Loucy (cell line): ENCODE data around the gene OR8J1.

Source experiments
- H2AFZ ChIP-seq: fragments of 200-600 bp; sonication (generic); 2 replicates; pipeline ENCODE4 v1.6.0; 2016; ENCODE audit warnings: antibody characterized with exemption, mild to moderate bottlenecking, low read length, moderate library complexity
- H3F3A ChIP-seq: fragments of 200-600 bp; 2 replicates; pipeline ENCODE4 v1.6.0; 2016; ENCODE audit warnings: antibody characterized with exemption, low read depth, mild to moderate bottlenecking
- H3K27me3 ChIP-seq: fragments of 200-600 bp; sonication (generic); 2 replicates; pipeline ENCODE4 v1.6.1; 2014; ENCODE audit warnings: low read length, mild to moderate bottlenecking; ENCODE audit not compliant: insufficient read depth, poor library complexity, severe bottlenecking
- H3K36me3 ChIP-seq: fragments of 200-600 bp; sonication (generic); 2 replicates; pipeline ENCODE4 v1.6.1; 2016; ENCODE audit warnings: low read length; ENCODE audit not compliant: insufficient read depth
- H3K4me1 ChIP-seq: fragments of 200-600 bp; sonication (generic); 2 replicates; pipeline ENCODE4 v1.5.1; 2014; ENCODE audit warnings: low read length, mild to moderate bottlenecking; ENCODE audit not compliant: insufficient read depth, poor library complexity, severe bottlenecking
- H3K4me2 ChIP-seq: fragments of 200-600 bp; sonication (generic); 2 replicates; pipeline ENCODE4 v1.6.0; 2014; ENCODE audit warnings: antibody characterized with exemption, low read length, low read depth, mild to moderate bottlenecking; ENCODE audit not compliant: poor library complexity, severe bottlenecking
- H3K4me3 ChIP-seq: fragments of 200-600 bp; sonication (generic); 2 replicates; pipeline ENCODE4 v1.5.1; 2014; ENCODE audit warnings: low read length, mild to moderate bottlenecking, mixed read lengths; ENCODE audit not compliant: poor library complexity, severe bottlenecking
- H3K79me2 ChIP-seq: fragments of 200-600 bp; sonication (generic); 2 replicates; pipeline ENCODE4 v1.6.1; 2014; ENCODE audit warnings: low read length; ENCODE audit not compliant: insufficient read depth
- H3K9ac ChIP-seq: fragments of 200-600 bp; sonication (generic); 2 replicates; pipeline ENCODE4 v1.6.0; 2014; ENCODE audit warnings: mild to moderate bottlenecking, low read depth, low read length, moderate library complexity; ENCODE audit not compliant: poor library complexity, severe bottlenecking
- H3K9me2 ChIP-seq: fragments of 200-600 bp; sonication (generic); replicated peaks from 2 replicates; pipeline ENCODE4 v1.6.1; 2016; ENCODE audit warnings: low read depth, low read length, mixed read lengths
- H3K9me3 ChIP-seq: fragments of 200-600 bp; sonication (generic); 2 replicates; pipeline ENCODE4 v1.6.1; 2014; ENCODE audit warnings: mild to moderate bottlenecking, antibody characterized with exemption, low read length, low read depth; ENCODE audit not compliant: insufficient read depth
- H4K20me1 ChIP-seq: fragments of 200-600 bp; sonication (generic); 2 replicates; pipeline ENCODE4 v1.6.0; 2014; ENCODE audit warnings: antibody characterized with exemption, low read length, mild to moderate bottlenecking; ENCODE audit not compliant: insufficient read depth, poor library complexity, severe bottlenecking
- CTCF ChIP-seq: fragments of 200-600 bp; sonication (generic); conservative IDR thresholded peaks from 2 replicates; pipeline ENCODE4 v1.5.1; 2014; ENCODE audit warnings: mild to moderate bottlenecking, antibody characterized with exemption, low read length
- EZH2phosphoT487 ChIP-seq: fragments of 200-600 bp; IDR thresholded peaks from 2 replicates; pipeline ENCODE4 v1.6.1; 2018; ENCODE audit warnings: antibody characterized with exemption, mild to moderate bottlenecking, moderate library complexity, borderline replicate concordance

OR8J1 gene

DNA sequence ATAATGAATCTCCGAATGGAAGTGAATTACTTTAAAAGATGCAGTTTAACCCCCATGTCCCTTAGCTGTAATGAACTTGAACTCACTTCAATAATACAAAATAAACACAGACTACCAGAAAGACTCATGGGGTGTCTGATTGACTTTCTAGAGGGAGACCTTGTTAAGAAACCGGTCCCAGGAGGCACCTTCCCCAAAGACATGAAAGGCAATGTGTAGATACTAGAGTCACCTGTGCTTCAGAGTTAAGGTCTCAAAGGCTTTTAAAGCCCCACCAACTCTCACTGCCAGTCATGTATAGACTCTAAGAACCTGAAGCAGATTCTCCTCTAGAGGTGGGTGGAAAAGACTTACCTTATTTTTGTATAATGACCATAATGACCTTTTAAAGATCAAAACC lies at the start of gene OR8J1:
Gene OR8J1, plus strand, starts transcription at position 301 of the 400 bp plus-strand sequence. CDS start 5,956 bp downstream, outside the sequence.
- H3K36me3 ChIP-seq: no peaks in the 10 kb centered on the region
- H3K4me1 ChIP-seq: no peaks in the 10 kb centered on the region
- no peak within 1 kb of the TSS for H3K4me3 ChIP-seq
- H3K4me2 ChIP-seq: no peak within 1 kb of the TSS
- H3K79me2 ChIP-seq: no peaks in the 10 kb centered on the region
- no peak for TF ChIP-seq CTCF
- TF ChIP-seq EZH2phosphoT487: no peak
- no peaks in the 10 kb centered on the region for H3K27me3 ChIP-seq
- H3K9me2 ChIP-seq: no peaks in the 10 kb centered on the region
- no peak within 1 kb of the TSS for H2AFZ ChIP-seq
- H4K20me1 ChIP-seq: no peaks in the 10 kb centered on the region
- H3K9ac ChIP-seq: no peak within 1 kb of the TSS
- H3K9me3 ChIP-seq: no peaks in the 10 kb centered on the region
- H3F3A ChIP-seq: no peaks in the 10 kb centered on the region

DNA sequence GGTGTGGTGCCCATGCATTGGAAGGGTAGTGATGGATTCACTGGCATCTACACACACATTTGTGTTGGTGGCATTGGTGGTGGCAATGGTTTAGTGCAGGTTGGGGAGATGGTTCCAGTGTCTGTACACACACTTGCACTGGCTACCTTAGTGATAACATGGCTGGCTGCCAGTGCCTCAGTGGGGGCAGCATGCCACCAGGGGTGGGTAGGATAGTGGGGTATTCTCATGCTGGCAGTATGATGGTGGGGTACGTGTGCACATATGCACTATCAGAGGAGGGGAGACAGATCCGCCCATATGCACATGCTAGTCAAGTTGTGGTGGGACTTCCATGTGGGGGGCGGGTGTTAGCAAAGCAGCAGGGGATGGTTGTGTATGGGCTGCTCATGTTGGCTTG lies 46.3 kb upstream of the OR8J1 start:
- no peak overlapping the region for H3K4me3 ChIP-seq
- H3K36me3 ChIP-seq: no peaks in the 10 kb centered on the region
- no peaks in the 10 kb centered on the region for H3F3A ChIP-seq
- no peaks in the 10 kb centered on the region for H3K4me1 ChIP-seq
- no peak overlapping the region for H3K9ac ChIP-seq
- TF ChIP-seq CTCF: no peak
- no peak for TF ChIP-seq EZH2phosphoT487
- H3K9me2 ChIP-seq: no peaks in the 10 kb centered on the region
- no peaks in the 10 kb centered on the region for H4K20me1 ChIP-seq
- H3K79me2 ChIP-seq: no peaks in the 10 kb centered on the region
- H3K4me2 ChIP-seq: no peak overlapping the region
- H3K27me3 ChIP-seq: no peaks in the 10 kb centered on the region
- no peak overlapping the region for H2AFZ ChIP-seq
- peaks cover 3% of the 10 kb centered on the region; the same call in 1 of the 2 replicates for H3K9me3 ChIP-seq

DNA sequence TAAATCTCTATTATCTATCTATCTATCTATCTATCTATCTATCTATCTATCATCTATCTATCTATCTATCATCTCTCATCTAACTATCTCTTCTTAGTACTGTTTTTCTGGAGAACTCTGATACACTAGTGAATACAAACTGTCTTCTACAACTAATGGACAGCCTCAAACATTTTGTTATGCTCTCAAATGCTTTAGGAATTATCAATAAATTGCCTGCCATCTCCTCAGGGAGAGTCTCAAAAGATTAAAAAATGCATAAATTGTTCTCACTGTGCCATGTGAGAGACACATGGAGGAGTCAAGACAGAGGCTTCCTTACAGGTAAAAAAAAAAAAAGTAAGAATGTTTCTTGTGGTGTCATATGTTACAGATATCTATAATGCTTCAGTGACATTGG lies 39.2 kb upstream of the OR8J1 start, which contains the start of gene OR8K3:
Gene OR8K3, plus strand, starts transcription at position 301 of the 400 bp plus-strand sequence. CDS start 3,163 bp downstream, outside the sequence.
- no peaks in the 10 kb centered on the region for H4K20me1 ChIP-seq
- no peaks in the 10 kb centered on the region for H3K4me1 ChIP-seq
- H2AFZ ChIP-seq: no peak within 1 kb of the TSS
- no peaks in the 10 kb centered on the region for H3F3A ChIP-seq
- H3K4me3 ChIP-seq: no peak within 1 kb of the TSS
- no peaks in the 10 kb centered on the region for H3K79me2 ChIP-seq
- no peak for TF ChIP-seq CTCF
- TF ChIP-seq EZH2phosphoT487: no peak
- no peaks in the 10 kb centered on the region for H3K9me2 ChIP-seq
- no peak within 1 kb of the TSS for H3K4me2 ChIP-seq
- no peaks in the 10 kb centered on the region for H3K9me3 ChIP-seq
- H3K27me3 ChIP-seq: no peaks in the 10 kb centered on the region
- H3K9ac ChIP-seq: no peak within 1 kb of the TSS
- H3K36me3 ChIP-seq: no peaks in the 10 kb centered on the region
